OCI-LY7 (cell line): ENCODE data around the gene CACNA2D1. TPM values are rescaled to one million over a fixed set of nuclear protein-coding genes. Genes with fewer than 3 reads are reported as not detected.

Experiments
- BruUV-seq: library from RNA; stranded (reverse); fragments of 400-500 nt; replicated peaks from 2 replicates; lab custom pipeline; 2021; lab: Mats Ljungman, UMichigan
- CTCF ChIA-PET: fragments of 300-600 bp; sonication (Branson Sonifier 250); formaldehyde crosslinking; loops from one replicate; lab custom pipeline; 2022; ENCODE audit warnings: antibody characterized with exemption; ENCODE audit not compliant: unreplicated experiment; lab: Charles Lee
- POLR2A ChIA-PET: fragments of 300-600 bp; sonication (Branson Sonifier 250); formaldehyde crosslinking; loops from one replicate; lab custom pipeline; 2022; ENCODE audit warnings: antibody characterized with exemption; lab: Charles Lee
- DNase-seq: peaks from one replicate; pipeline ENCODE4 v3.0.0-alpha.2; 2015; ENCODE audit warnings: low spot score
- H2AFZ ChIP-seq: fragments of 200-600 bp; sonication (generic), shearing (Covaris generic); 2 replicates; pipeline ENCODE4 v1.6.1; 2014; ENCODE audit warnings: mild to moderate bottlenecking, antibody characterized with exemption, low read length, moderate library complexity
- H3K27ac ChIP-seq: fragments of 200-600 bp; sonication (generic); 2 replicates; pipeline ENCODE4 v1.5.1; 2014; ENCODE audit warnings: mixed run types, low read depth, mild to moderate bottlenecking, moderate library complexity, low read length, inconsistent platforms; ENCODE audit not compliant: poor library complexity, severe bottlenecking
- H3K36me3 ChIP-seq: fragments of 200-600 bp; sonication (generic); 2 replicates; pipeline ENCODE4 v1.6.1; 2014; ENCODE audit warnings: mild to moderate bottlenecking, antibody characterized with exemption, low read length, moderate library complexity, mixed read lengths; ENCODE audit not compliant: insufficient read depth
- H3K4me1 ChIP-seq: fragments of 200-600 bp; sonication (generic); 2 replicates; pipeline ENCODE4 v1.5.1; 2014; ENCODE audit warnings: mild to moderate bottlenecking, low read length; ENCODE audit not compliant: insufficient read depth, poor library complexity, severe bottlenecking
- H3K4me2 ChIP-seq: fragments of 200-600 bp; sonication (generic); 2 replicates; pipeline ENCODE4 v1.6.1; 2014; ENCODE audit warnings: mild to moderate bottlenecking, low read length
- H3K4me3 ChIP-seq: fragments of 200-600 bp; sonication (generic); 2 replicates; pipeline ENCODE4 v1.5.1; 2014; ENCODE audit warnings: mild to moderate bottlenecking, low read depth, low read length; ENCODE audit not compliant: poor library complexity, severe bottlenecking
- H3K79me2 ChIP-seq: fragments of 200-600 bp; sonication (generic); 2 replicates; pipeline ENCODE4 v1.6.1; 2016; ENCODE audit warnings: low read depth, mild to moderate bottlenecking, low read length, moderate library complexity, mixed read lengths; ENCODE audit not compliant: insufficient read depth
- H3K9me2 ChIP-seq: fragments of 200-600 bp; sonication (generic); 2 replicates; pipeline ENCODE4 v1.6.1; 2016; ENCODE audit warnings: mild to moderate bottlenecking, low read length, mixed read lengths; ENCODE audit not compliant: insufficient read depth
- H3K9me3 ChIP-seq: fragments of 200-600 bp; sonication (generic); 2 replicates; pipeline ENCODE4 v1.6.1; 2014; ENCODE audit warnings: mild to moderate bottlenecking, mixed run types, low read length, mixed read lengths
- H4K20me1 ChIP-seq: fragments of 200-600 bp; sonication (generic); 2 replicates; pipeline ENCODE4 v1.6.1; 2014; ENCODE audit warnings: mild to moderate bottlenecking, antibody characterized with exemption, low read length, moderate library complexity, mixed read lengths; ENCODE audit not compliant: insufficient read depth
- CTCF ChIP-seq: fragments of 200-600 bp; sonication (generic); conservative IDR thresholded peaks from 2 replicates; pipeline ENCODE4 v1.5.1; 2014; ENCODE audit warnings: mild to moderate bottlenecking, antibody characterized with exemption, low read length, moderate library complexity, mixed read lengths
- EZH2phosphoT487 ChIP-seq: fragments of 200-600 bp; sonication (generic); IDR thresholded peaks from 2 replicates; pipeline ENCODE4 v1.6.1; 2018; ENCODE audit warnings: low read depth, borderline replicate concordance, mild to moderate bottlenecking, mixed run types, antibody characterized with exemption, low read length, moderate library complexity, mixed read lengths
- intact Hi-C: fragments of 100-400 bp; cut with micrococcal nuclease; formaldehyde crosslinking; loops from one replicate; pipeline ENCODE4 v1.10.0; 2022; ENCODE audit not compliant: unreplicated experiment
- total RNA-seq, 2 experiments: library from RNA; depleted of rRNA in 1 of 2; stranded (reverse); fragments of >200 nt in 1 of 2; shearing (Covaris generic) in 1 of 2; gene quantifications; 2 replicates each; pipeline ENCODE4 v1.2.3, GENCODE V29; 2014 to 2022

CACNA2D1 gene
- total RNA-seq, 2 experiments from 2014 or later, result not detected

GRCh38 chr7:82413237-82413636 is 30.3 kb downstream of the CACNA2D1 start:
- H3K36me3 ChIP-seq, result no peaks in the 10 kb centered on the region
- H3K4me1 ChIP-seq, result no peaks in the 10 kb centered on the region
- no peak for TF ChIP-seq CTCF
- TF ChIP-seq EZH2phosphoT487, result no peak
- POLR2A ChIA-PET, result no interaction called here
- CTCF ChIA-PET, result no interaction called here
- H3K4me2 ChIP-seq, result no peak overlapping the region
- no peaks in the 10 kb centered on the region for H3K79me2 ChIP-seq
- H3K9me2 ChIP-seq, result no peaks in the 10 kb centered on the region
- intact Hi-C loops, result no loop called here
- H3K4me3 ChIP-seq, result no peak overlapping the region
- no TSS peak for BruUV-seq
- no peak overlapping the region for H2AFZ ChIP-seq
- no peaks in the 10 kb centered on the region for H4K20me1 ChIP-seq
- H3K9me3 ChIP-seq, result no peaks in the 10 kb centered on the region
- DNase-seq, result no peak
- H3K27ac ChIP-seq, result no peak overlapping the region

- no peaks in the 10 kb centered on the region for H3K79me2 ChIP-seq
- no peak overlapping the region for H2AFZ ChIP-seq
- H3K4me2 ChIP-seq, result no peak overlapping the region
- no TSS peak for BruUV-seq
- no peaks in the 10 kb centered on the region for H3K9me2 ChIP-seq
- TF ChIP-seq CTCF (no peak), EZH2phosphoT487 (no peak)
- H3K36me3 ChIP-seq, result no peaks in the 10 kb centered on the region
- H3K9me3 ChIP-seq, result no peaks in the 10 kb centered on the region
- ChIA-PET POLR2A (no interaction called here), CTCF (no interaction called here)
- H3K4me3 ChIP-seq, result no peak overlapping the region
- H4K20me1 ChIP-seq, result no peaks in the 10 kb centered on the region
- H3K4me1 ChIP-seq, result no peaks in the 10 kb centered on the region
- no peak for DNase-seq
- intact Hi-C loops, result no loop called here
- no peak overlapping the region for H3K27ac ChIP-seq
Measured at GRCh38 chr7:82411732-82412131, 31.8 kb downstream of the CACNA2D1 start.

GRCh38 chr7:82410461-82410860 is 33.1 kb downstream of the CACNA2D1 start:
- no peaks in the 10 kb centered on the region for H3K79me2 ChIP-seq
- no peaks in the 10 kb centered on the region for H3K36me3 ChIP-seq
- no peak overlapping the region for H2AFZ ChIP-seq
- ChIA-PET CTCF (no interaction called here), POLR2A (no interaction called here)
- TF ChIP-seq EZH2phosphoT487 (no peak), CTCF (no peak)
- intact Hi-C loops, result no loop called here
- H3K9me2 ChIP-seq, result no peaks in the 10 kb centered on the region
- no peak overlapping the region for H3K27ac ChIP-seq
- no peaks in the 10 kb centered on the region for H4K20me1 ChIP-seq
- H3K9me3 ChIP-seq, result no peaks in the 10 kb centered on the region
- no peak overlapping the region for H3K4me2 ChIP-seq
- no peak for DNase-seq
- H3K4me1 ChIP-seq, result no peaks in the 10 kb centered on the region
- no peak overlapping the region for H3K4me3 ChIP-seq
- no TSS peak for BruUV-seq
